ENCODE measurements around the gene CTXND1.

Gene CTXND1

GRCh38 chr15:80210611-80211573 lies 41.1 kb downstream of the CTXND1 start:
- DNase-seq (ENCODE audit: low read depth, low spot score) = no peak

DNA sequence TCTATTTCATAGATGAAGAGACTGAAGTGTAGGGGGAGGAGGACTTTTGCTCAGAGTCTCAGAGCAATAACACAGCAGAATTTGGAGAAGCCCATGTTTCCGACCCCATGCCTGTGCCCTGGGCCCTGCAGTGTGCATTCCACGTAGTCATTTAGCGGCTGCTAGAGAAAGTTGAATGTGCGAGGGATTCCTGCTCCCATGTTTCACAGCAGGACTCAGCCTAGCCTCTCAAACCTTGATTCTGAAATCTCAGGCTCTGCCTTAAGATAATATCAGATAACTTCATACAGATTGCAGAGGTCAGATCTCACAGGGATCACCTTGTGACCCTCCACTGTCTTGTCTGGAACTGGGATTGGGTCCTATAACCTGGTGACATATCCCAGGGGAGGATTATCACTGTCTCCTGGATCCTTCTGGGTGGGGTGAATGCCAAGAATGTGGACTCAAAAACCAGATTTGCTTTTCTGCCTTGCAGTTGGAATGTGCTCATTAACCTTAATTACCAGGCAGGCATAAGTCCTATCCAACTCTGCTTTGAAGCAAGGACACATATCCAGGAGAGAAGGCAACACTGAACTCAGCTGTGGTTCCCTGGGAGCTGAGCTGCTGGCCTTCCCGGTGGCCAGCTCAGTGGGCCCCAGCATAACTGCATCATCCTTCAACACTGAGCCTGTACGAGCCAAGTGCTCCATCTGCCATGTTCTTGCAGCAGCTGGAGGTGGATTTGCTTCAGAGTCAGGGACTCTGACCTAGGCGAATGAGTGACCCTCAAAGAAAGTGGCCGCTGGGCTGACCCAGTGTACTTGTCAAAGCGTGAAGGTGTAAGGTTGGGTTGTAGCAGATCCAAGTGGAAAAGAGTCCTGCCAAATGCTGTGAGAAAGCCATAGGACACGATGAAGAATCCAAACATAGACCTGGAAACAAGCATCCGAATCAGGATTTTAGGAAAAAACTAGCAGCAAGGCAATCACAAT lies 43.0 kb downstream of the CTXND1 start:
- no peak for DNase-seq (ENCODE audit: low read depth, low spot score)

GRCh38 chr15:80207887-80208286 lies 44.1 kb downstream of the CTXND1 start:
- DNase-seq (ENCODE audit: low read depth, low spot score) = no peak

GRCh38 chr15:80204231-80204630 lies 47.8 kb downstream of the CTXND1 start:
- no peak for DNase-seq (ENCODE audit: low read depth, low spot score)

- DNase-seq (ENCODE audit: low read depth, low spot score) = no peak
These were observed 48.6 kb downstream of the CTXND1 start for GRCh38 chr15:80203361-80203885.

GRCh38 chr15:80202641-80203360 lies 49.2 kb downstream of the CTXND1 start:
- no peak for DNase-seq (ENCODE audit: low read depth, low spot score)

DNA sequence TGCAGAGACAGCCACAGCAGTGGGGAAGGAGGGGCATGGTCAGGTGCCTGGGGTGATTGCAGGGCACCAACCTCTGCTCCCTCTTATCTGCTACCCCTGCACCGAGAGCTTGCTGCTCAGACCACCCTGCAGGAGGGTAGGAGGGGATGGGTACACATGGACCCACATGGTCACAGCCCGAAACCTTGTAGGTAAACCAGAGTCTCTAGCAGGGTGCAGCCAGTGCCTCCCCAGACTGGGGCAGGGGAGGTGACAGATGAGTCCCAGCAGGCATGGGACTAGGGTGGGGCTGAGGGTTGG lies 50.0 kb downstream of the CTXND1 start:
- DNase-seq (ENCODE audit: low read depth, low spot score) = no peak

DNA sequence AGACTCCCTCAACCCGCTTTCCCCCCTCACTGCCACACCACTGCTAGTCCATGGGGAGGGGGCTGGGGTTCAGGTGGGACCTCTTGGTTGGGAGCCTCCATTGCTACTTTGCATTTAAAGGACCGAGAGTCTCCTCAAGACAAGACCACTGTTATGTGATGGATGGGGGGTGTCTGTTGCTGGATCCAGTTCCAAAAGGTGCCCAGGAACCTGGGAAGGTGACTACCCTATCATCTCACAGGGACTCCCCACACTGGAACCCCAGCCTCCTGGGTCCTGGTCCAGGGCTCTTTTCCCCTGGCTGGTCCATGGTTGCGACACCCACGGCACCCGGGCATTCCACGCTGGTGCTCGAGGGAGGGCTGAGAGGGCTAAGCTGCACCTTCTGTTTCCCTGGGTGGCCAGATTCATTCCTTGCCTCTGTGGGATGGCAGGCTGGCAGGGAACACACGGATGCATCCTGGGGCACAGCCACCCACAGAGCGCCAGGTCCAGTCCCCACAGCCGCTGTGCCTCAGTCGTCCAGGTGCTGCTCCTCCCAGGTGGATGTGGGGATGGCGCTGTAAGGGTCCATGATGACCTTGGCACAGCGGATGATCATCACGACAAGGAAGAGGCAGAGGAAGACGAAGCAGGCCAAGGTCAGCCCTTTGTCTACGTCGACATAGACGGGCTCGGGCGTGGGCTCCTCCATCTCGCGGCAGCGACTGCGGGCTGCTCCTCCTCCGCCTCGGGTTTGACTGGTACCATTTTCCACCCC lies 50.6 kb downstream of the CTXND1 start:
- no peak for DNase-seq (ENCODE audit: low read depth, low spot score)

- no peak for DNase-seq (ENCODE audit: low read depth, low spot score)
These were observed 52.1 kb downstream of the CTXND1 start for GRCh38 chr15:80199869-80200268.

GRCh38 chr15:80199366-80199765 lies 52.6 kb downstream of the CTXND1 start:
- DNase-seq (ENCODE audit: low read depth, low spot score) = no peak

DNA sequence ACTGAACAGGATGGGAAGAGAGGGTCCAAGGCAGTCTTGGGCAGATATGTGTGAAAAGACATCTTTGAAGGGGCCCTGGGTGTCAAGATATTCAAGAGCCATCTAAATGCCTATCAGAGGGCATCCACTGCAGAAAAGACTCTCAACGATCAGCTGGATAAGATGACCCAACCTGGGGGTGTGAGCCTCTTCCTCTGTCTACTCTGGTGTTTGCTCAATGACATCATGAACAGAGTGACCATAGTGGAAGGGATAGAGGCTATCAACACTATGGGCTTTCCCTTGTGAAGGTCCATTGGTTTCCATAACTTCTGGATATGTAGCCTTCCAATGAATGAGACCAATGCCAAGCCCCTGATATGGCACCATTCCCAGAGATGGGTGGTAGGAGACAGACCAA lies 57.1 kb downstream of the CTXND1 start:
- no peak for DNase-seq (ENCODE audit: low read depth, low spot score)

- no peak for DNase-seq (ENCODE audit: low read depth, low spot score)
These were observed 57.8 kb downstream of the CTXND1 start for GRCh38 chr15:80194186-80194585.

DNA sequence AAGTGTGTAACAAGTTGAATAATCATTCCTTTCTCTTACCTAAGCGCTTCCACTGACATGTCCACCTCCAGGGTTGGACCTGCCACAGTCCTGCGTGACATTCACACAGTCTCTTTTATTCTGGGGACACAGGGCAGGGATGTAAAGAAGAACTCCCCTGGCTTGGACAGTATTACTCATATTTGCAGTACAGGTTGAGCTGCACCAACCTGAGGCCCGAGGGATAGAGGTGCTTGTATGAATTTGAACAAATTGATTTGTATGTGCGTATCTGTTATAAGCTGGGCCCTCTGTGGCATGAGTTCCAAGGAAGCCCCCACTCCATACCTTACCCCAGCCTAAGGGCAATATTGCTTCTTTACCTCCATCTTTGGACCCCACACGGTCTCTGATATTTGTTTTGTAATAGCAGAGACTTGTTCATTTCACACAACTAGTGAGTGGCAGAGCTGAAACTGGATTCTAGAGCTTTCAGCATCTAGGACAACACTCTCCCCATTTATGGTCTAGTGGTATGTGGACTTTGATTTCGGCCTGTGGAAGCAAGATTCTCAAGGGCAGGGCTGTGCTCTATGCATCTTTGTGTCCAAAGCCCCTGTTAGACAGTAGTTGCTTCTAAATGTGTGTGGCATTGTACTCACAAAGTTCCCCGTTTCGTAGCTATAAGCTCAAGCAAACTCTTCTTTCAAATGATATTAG lies 60.0 kb downstream of the CTXND1 start:
- no peak for DNase-seq (ENCODE audit: low read depth, low spot score)

DNA sequence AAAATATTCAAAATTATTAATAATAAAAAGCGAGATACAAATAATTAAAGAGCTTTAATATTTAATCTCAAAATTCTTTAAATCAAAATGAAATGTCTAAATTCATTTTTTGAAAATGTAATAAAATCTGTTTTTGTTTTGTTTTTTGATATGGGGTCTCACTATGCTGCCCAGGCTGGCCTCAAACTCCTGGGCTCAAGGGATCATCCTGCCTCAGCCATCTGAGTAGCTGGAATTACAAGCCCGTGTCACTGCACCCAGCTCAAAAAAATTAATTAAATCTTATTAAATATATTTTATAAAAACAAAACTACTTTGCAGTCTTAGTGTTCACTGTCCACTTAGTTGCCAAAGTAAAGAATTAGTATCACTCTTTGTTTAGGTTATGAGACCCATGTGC lies 60.8 kb downstream of the CTXND1 start:
- DNase-seq (ENCODE audit: low read depth, low spot score) = no peak

DNA sequence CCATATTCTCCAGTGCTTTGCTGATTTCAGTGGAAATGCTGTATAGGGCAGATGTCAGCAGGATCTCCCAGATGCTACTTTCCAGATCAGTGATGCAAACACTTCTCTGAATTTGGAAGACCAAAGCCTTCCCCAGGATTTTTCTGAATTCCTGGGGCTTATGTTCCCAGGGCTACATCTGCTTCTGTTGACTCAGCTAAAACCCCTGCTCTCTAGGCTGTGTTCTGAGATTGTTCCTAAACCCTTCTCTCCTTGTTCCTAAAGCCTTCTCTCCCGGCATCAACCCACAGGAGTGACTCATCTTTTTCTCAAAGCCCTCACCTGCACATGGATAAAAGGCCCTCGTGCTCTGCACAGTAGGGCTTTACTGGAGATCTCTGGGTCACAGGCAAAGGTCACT lies 63.8 kb downstream of the CTXND1 start:
- DNase-seq (ENCODE audit: low read depth, low spot score) = no peak

- no peak for DNase-seq (ENCODE audit: low read depth, low spot score)
These were observed 65.4 kb downstream of the CTXND1 start for GRCh38 chr15:80186597-80186996.

DNA sequence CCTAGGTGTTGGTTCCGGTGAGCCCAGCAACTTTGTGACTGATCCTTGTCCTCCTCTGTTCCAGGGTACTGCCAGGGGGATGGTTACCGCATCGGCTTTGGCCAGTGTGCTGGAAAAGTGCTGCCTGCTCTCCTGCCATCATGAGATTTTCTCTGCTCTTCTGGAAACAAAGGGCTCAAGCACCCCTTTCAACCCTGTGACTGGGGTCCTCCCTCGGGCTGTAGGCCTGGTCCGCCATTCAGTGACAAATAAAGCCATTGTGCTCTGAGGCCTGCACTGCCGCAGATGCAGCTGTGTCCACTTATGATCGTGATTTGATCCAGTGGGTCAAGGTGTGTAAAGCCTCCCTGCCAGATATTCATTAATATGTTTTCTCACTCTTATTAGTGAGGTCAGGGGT lies 65.9 kb downstream of the CTXND1 start:
- DNase-seq (ENCODE audit: low read depth, low spot score) = no peak

DNA sequence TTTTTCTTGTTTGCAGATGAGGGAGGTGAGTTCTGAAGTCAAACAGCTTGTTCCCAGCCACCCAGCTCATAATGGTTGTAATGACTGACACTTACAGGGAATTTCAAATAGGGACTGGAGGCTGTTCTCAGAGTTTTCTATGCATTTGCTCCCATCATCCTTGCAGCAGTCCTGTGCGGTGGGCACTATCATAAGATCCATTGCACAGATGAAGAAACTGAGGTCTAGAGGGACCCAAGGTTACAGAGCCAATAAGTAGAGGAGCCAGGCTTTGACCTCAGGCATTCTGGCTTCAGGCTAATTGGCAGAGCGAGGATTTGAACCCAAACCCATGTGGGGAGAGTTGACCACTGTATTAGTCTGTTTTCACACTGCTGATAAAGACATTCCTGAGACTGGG lies 66.9 kb downstream of the CTXND1 start:
- no peak for DNase-seq (ENCODE audit: low read depth, low spot score)

- DNase-seq (ENCODE audit: low read depth, low spot score) = no peak
These were observed 67.5 kb downstream of the CTXND1 start for GRCh38 chr15:80184554-80184953.

DNA sequence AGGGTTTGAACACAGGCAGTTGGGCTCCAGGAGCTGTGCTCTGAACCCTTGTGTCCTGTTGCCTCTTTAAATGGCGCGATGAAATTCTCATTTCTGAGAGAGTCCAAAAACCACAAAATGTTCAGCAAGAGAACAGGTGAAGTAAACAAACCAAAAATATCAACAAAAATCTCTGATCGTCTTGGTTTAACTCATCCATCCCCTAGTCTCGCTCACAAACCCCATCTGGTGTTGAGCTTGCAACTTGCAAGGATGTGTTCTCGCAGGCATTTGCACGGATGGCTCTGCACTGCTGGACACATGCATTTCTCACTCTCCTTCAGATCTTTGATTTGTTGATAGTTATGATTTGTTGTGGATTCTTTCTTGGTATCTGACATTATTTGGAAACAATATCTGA lies 68.1 kb downstream of the CTXND1 start:
- no peak for DNase-seq (ENCODE audit: low read depth, low spot score)
